Measurements from ENCODE around the gene SLC6A9.

SLC6A9 gene

DNA sequence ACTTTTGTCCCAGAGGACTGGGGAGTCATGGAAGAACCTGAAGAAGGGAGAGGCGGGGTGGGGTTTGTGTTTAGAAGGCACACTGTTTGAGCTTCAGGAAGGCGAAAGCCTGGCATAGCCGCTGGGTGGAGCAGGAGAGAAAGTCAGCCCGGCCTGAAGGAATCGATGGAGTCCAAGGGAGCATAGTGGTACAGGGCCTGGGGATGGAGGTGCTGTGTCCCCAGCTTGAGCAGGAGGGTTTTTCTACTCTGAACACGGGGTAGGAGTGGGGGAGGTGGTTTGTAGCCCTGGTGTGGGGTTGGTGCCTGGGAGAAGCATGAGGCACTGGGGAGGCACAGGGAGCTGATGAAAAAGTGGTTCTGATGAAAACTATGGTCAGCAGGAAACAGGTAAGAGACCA is 44.5 kb downstream of the SLC6A9 start:
- no peak for DNase-seq (ENCODE audit: insufficient read length, low spot score)
- FAIRE-seq, result no peak

DNA sequence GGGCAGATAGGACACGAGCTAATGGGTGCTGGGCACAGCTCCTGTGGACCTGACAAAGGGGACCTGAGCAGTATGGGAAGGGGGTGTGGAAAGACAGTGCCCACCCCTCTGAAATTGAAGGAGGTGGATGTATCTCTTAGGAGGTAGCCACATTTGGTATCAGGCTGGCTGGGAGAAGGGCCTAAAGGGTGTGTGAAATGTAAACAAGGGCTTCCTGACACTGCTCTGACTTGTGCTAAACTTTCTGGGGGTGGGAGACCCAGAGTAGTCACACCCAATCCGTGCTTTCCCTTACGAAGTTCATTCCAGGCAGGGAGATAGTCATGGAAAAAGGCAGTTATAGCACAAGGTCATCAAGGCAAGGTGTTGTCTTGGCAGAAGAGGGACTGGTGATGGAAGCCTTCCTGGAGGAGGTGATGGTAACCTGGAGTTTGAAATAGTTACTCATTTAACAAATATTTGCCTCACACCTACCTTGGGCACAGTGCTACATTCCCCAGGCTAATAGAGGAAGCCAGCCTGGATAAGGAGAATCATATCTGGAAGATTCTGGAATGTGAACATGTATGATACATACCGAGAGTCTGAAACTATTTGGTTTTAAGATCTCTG is 45.2 kb downstream of the SLC6A9 start:
- FAIRE-seq, result no peak
- no peak for DNase-seq (ENCODE audit: insufficient read length, low spot score)

DNA sequence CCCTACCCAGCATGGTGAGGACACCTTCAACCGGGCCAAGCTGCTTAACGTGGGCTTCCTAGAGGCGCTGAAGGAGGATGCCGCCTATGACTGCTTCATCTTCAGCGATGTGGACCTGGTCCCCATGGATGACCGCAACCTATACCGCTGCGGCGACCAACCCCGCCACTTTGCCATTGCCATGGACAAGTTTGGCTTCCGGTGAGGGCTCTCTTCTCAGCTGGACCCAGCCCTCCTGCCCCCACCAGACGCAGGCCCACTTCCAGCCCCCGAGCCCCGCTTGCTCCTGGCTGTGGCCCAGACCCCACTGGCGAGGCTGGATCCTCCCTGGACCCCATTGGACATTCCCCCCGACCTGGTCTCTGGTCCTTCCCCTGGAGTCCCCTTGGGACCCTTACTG is 46.4 kb downstream of the SLC6A9 start:
- no peak for DNase-seq (ENCODE audit: insufficient read length, low spot score)
- FAIRE-seq, result no peak

DNA sequence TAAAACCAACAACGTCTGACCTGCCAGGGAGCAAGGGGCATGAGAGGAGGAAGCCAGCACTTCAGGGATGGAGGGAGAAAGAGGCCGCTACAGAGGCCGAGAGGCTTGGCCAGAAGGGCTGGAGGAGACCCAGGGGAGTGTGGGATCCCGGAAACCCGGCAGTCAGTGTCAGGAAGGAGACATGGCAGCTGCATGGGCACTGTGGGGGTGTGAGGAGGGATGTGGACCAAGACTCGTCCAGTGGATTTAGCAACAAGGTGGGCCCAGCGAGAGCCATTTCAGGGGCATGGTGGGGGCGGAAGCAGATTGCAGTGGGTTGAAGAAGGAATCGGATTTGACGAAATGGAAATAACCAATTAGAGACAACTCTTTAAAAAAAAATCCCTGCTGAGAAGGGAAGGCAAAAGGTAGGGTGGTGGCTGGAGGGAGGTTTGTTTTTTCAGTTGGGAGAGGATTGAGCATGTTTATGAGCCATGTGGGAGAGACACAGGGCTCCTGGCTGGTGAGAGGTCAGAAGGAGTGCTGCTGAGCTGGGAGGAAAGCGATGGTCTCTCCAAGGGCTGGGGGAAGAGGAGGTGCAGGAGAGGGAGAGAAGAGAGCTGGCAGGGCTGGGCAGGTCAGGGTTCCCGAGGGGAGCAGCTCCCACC is 47.9 kb downstream of the SLC6A9 start:
- DNase-seq (ENCODE audit: insufficient read length, low spot score), result no peak
- FAIRE-seq, result no peak

DNA sequence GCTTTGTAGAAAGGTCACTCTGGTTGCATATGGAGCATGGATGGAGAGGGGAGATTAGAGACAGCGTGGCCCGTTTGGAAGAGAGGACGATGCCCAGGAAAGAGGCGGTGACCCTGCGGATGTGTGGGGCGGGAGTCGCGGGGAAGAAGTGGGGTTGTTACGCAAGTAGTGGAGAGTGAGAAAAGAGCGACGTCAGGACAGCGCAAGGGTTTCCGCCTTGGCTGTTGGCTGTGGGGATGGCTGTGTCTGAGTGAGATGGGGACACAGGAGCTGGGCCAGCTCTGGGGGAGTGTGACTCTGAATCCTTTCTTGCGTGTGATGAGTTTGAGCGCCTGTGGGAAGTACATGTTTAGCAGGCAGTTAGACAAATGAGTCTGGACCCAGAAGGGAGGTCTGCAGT is 48.5 kb downstream of the SLC6A9 start:
- DNase-seq (ENCODE audit: insufficient read length, low spot score) (no peak), FAIRE-seq (no peak)

DNA sequence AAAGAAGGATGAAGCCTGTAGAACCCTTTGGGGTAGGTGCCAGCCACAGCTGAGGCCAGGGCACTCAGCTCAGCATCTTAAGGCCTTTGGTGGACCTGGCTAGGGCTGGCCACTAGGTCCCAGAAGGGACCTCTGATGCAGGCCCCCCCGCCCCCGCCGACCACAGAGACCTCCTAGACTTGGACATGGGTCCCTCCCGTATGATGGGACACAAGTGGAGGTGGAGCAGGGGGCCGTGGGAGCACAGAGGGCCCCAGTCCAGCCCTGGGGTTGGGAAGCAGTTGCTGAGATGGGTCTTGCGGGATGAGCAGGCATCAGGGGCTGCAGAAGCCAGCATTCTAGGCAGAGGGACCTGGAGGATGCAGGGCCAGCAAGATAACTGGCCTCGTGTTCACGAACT is 49.0 kb downstream of the SLC6A9 start:
- DNase-seq (ENCODE audit: insufficient read length, low spot score) (no peak), FAIRE-seq (no peak)

DNA sequence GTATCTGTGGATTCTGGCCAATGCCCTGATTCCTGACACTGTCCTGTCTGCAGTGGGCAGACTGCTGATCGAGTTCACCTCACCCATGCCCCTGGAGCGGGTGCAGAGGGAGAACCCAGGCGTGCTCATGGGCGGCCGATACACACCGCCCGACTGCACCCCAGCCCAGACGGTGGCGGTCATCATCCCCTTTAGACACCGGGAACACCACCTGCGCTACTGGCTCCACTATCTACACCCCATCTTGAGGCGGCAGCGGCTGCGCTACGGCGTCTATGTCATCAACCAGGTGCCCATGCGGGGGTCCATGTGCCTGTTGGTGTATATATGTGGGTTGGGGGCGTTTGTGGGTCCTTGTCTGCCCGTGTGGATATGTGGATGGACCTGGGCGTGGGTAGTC is 49.6 kb downstream of the SLC6A9 start:
- DNase-seq (ENCODE audit: insufficient read length, low spot score) (no peak), FAIRE-seq (no peak)

DNA sequence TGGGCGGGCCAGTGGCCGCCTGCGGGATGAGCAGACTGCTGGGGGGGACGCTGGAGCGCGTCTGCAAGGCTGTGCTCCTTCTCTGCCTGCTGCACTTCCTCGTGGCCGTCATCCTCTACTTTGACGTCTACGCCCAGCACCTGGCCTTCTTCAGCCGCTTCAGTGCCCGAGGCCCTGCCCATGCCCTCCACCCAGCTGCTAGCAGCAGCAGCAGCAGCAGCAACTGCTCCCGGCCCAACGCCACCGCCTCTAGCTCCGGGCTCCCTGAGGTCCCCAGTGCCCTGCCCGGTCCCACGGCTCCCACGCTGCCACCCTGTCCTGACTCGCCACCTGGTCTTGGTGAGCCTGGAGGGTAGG is 50.1 kb downstream of the SLC6A9 start:
- DNase-seq (ENCODE audit: insufficient read length, low spot score) (no peak), FAIRE-seq (no peak)

DNA sequence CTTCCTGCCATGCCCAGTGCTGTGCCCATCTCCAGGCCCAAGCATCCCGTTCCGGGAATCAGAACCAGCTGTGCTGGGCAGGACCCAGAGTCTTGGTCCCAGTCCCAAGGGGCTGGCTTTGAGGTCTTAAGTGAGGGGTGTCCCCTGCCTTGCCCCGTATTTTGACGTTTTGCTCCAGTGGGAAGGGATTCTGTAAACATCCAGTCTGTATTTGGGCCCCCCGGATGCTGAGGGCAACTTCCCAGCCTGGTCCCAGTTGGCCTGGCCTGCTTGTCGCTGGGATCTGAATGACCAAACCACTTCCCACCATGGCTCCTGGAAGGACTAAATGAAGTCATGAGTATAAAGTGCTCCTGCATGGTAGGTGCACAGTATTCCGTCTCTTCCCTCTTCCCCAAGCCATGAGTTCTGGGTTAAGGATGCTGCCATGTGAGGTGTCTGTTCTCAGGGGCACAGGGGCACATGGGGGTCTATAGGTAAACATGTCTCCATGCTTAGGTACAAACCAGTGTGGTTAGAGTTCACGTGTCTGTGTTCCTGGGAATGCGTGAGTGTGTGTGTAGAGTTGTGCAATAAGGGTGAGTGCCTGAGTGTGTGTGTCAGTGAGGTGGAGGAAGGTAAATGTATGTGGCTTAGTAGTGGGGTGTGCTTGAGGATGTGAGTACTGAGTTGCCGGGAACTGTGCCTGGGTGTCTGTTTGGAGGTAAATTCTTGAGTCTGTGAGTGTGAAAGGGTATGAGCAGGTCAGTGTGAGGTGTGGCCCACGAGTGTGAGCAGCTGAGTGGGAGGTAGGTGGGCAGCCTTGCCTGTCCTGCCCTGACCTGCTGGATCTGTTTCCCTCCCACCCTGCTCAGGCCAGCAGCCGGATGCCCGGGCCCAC is 50.8 kb downstream of the SLC6A9 start:
- no peak for FAIRE-seq
- DNase-seq (ENCODE audit: insufficient read length, low spot score), result no peak

DNA sequence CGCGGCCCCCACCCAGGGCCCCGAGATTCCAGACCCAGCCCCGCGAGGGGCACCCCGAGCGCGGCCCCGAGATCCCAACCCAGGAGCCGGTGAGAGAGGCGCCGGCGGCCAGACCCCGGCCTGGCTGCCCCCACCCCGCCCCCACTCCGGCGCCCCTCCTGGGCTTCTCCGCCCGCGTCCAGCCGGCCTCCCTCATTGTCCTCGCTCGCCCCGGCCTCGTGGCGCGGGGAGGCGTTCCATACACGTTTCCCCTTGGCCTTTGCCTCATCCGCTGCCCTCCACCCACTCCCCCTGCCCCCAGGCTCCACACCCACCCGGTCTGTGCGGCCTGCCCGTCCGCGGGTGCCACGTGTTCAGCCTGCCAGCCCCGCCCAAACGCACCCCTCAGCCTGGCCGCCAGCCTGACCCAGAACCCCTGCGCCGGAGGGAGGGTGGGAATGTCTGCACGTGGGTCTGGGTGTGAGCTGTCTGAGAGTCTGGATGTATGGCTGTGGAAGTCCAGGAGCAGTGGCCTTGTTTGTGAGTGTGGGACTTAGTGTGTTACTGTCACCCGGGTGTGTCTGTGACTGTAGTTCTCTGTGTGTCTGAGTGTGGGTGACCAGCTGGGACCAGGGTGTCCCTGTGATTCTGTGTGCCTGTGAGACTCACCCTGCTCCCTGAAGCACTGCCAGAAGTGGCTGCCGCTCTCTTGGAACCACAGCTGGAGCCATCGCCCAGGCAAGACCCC is 51.6 kb downstream of the SLC6A9 start:
- DNase-seq (ENCODE audit: insufficient read length, low spot score) (peak; percentile 66), FAIRE-seq (peak; percentile 69)

DNA sequence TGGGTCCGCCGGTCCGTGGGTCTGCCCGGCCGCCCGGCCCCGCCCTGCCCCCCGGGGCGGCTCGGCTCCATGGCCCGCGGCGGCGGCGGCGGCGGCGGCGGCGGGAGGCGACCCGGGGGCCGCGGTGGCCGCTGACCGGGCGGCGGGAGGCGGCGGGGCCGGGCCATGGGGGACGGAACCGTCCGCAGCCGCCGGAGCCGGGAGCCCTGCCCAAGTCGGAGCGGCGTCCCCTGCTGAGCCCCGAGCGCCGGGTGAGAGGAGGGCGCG is 52.1 kb downstream of the SLC6A9 start:
- DNase-seq (ENCODE audit: insufficient read length, low spot score) (no peak), FAIRE-seq (no peak)

DNA sequence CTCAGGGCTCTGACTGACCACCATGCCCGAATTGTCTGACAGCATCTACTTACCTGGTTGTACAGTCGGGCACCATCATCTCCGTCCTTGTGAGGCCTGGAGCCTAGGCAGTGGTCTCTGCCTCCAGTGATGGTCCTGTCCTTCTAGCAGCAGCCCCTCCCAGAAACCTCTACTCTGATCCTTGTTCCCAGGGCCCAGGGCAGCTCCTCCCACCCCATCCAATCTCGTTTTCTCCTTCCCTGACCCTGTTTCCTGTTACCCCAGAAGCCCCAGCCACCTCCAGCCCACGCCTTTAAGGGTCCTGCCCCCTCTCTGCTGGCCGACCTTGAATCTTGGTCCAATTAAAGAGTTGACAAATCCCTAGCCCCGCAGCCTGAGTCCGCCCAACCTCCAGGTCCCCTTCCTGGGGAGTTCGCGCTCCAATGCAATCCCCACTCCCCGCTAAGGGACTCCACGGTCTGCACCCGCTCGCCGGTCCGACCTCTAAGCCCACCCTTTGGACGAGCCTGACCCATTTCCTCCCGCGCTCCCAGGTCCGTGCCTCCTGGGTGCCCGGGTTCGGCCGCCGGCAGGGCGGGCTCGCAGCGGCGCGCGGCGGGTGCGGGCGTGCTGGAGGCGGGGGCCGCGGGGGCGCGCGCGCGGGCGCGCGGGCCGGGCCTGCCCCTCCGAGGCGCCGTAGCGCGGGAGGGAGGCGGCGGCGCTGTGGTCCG is 52.6 kb downstream of the SLC6A9 start, which contains the start of gene B4GALT2:
B4GALT2 (plus strand) TSS at position 660 of the 710 bp plus-strand sequence. CDS start 1,951 bp downstream, outside the sequence.
- DNase-seq (ENCODE audit: insufficient read length, low spot score) (peak; percentile 85), FAIRE-seq (peak; percentile 72)

DNA sequence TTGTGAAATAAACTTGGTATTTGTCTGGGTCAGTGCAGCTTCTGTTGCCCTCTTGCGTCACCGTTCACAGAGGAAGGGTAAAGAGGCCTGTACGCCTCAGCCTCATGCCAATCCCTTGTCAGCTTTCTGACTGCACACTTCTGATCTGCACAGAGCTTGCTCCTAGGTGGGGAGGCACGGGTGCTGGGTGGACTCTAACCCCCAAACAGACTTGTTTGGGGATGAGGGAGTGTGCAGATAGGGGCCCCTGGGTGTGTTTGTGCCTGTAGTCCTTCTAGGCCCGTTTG is 53.1 kb downstream of the SLC6A9 start:
- FAIRE-seq, result no peak
- no peak for DNase-seq (ENCODE audit: insufficient read length, low spot score)

DNA sequence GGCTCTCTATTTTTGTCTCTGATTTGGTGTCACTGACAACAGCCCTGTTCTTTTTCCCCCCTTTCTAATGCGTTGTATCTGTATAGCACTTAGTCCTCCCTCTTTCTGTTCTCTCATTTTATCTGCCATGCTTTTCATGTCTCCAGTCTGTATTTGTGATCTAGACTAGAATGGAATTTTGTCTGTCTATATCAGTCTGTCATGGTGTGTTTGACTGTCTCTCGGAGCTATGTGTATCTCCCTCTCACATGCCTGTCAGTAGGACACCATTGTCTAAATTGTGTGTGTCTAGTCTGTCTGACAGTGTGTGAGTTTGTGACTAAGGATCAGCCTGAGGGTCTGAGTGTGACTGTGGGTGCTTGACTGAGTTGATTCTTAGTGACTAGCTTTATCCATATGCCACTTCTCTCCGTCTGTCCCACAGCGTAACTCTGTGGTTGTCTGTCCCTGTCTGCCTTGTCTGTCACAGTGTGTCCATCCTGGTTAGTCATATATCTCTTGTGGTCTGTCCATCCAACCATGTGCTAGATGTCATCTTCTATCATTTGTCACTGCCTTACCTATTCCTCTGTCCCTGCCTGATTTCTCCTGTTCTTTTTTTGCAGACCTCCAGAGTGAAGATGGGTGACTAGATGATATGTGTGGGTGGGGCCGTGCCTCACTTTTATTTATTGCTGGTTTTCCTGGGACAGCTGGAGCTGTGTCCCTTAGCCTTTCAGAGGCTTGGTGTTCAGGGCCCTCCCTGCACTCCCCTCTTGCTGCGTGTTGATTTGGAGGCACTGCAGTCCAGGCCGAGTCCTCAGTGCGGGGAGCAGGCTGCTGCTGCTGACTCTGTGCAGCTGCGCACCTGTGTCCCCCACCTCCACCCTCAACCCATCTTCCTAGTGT is 53.6 kb downstream of the SLC6A9 start:
- FAIRE-seq (no peak), DNase-seq (ENCODE audit: insufficient read length, low spot score) (no peak)

DNA sequence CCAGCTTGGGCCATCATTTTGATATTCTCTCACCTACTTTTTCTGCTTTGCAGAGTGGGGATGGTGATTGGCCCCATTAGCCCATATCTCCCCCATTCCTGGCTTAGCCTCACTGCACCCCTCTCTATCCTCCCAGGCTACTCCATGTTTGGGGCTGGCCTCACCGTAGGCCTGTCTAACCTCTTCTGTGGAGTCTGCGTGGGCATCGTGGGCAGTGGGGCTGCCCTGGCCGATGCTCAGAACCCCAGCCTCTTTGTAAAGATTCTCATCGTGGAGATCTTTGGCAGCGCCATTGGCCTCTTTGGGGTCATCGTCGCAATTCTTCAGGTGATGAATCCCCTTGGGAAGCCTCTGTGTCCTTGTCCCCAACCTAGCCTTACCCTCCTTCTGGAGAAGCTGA is 54.4 kb downstream of the SLC6A9 start:
- no peak for FAIRE-seq
- no peak for DNase-seq (ENCODE audit: insufficient read length, low spot score)

DNA sequence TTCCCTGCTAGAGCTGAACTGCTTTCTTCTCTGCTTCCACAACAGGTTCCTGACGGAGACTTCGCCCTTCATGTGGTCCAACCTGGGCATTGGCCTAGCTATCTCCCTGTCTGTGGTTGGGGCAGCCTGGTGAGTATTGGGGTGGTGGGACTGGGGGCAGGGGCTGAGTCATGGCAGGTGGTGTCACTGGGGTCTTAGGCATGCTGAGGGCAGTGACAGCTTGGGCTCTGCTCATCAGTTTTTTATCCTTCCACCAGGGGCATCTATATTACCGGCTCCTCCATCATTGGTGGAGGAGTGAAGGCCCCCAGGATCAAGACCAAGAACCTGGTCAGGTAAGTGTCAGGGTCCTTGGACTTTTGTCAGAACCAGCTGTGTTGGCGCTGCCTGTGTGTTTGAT is 55.2 kb downstream of the SLC6A9 start:
- no peak for DNase-seq (ENCODE audit: insufficient read length, low spot score)
- FAIRE-seq, result no peak

DNA sequence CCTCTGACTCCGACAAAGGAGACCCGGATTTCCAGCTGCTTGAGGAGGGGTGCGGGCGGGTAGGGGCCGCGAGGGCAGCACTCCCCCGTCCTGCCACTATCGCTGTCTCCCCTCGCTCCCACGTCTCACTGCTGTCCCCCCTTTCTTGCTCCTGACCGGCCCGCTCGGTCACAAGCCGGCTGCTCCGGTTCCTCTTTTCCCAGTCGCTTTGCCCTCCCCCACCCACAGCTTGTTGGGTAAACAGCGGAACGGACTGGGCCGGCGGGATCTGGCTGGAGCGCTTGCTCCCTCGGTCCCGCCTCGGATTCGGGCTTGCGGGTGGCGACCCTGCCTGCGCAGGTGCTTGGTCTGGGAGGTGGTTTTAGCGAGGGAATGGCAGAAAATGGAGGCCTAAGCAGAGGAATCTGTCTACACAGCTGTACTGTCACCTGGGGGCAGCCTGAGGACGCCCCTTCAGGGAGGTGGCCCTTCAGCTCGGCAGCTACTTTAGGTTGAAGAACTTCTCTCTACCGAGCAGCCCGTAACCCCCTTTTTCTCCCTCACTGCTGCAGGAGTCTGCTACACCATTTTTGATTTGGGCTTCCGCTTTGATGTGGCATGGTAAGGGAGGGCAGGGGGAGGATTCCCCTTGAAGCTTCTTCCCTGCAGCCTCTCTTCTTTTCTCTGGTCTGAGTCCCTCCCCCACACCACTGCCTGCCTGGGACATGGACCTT is 55.9 kb downstream of the SLC6A9 start:
- peak; percentile 35 for DNase-seq (ENCODE audit: insufficient read length, low spot score)
- FAIRE-seq, result peak; percentile 35

DNA sequence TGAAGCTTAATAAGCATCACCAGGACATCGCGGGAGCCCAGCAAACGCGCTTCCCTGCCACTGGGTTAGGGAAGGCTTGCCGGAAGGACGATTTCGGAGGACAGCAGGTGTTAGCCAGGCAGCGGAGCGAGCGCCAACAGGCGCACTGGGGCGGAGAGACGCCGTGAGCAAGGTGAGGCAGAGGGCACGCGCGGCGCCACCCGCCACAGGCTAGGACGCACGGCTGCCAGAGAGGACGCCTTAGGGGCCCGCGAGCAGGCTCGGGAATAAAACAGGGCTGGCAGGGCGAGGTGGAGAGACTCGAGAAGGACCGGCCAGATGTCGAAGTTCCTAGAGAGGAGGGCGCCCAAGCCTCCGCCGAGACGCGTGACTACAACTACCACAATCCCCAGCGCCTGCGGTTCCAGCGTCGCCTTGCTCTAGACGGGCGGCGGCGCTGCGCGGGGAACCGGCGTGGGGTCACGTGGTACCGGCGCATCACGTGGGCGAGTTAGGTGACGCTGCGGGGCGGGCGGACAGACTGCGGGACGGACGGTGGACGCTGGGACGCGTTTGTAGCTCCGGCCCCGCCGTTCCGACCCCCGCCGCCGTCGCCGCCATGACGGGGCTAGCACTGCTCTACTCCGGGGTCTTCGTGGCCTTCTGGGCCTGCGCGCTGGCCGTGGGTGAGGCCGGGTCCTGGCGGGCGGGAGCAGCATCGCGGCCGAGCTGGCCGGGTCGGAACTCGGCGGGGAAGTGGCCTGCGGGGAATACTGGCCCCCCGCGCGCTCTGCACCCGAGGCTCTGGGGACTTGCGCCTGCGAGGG is 56.6 kb downstream of the SLC6A9 start, which contains the start of gene ATP6V0B:
ATP6V0B (plus strand) TSS at position 518 of the 806 bp plus-strand sequence; CDS start at position 599, 81 bp downstream.
- FAIRE-seq (peak; percentile 97), DNase-seq (ENCODE audit: insufficient read length, low spot score) (peak; percentile 95)

All from GM19239 (cell line).